ENCODE data around the gene CALHM3.

The CALHM3 gene

GRCh38 chr10:103512166-103512565 lies 33.1 kb upstream of the CALHM3 start:
- H3K27ac ChIP-seq (replicated peaks), result no peak overlapping the region
- no peak overlapping the region for H3K4me3 ChIP-seq (replicated peaks; ENCODE audit: insufficient read depth, low read length)
- TF ChIP-seq, protein P1, sequence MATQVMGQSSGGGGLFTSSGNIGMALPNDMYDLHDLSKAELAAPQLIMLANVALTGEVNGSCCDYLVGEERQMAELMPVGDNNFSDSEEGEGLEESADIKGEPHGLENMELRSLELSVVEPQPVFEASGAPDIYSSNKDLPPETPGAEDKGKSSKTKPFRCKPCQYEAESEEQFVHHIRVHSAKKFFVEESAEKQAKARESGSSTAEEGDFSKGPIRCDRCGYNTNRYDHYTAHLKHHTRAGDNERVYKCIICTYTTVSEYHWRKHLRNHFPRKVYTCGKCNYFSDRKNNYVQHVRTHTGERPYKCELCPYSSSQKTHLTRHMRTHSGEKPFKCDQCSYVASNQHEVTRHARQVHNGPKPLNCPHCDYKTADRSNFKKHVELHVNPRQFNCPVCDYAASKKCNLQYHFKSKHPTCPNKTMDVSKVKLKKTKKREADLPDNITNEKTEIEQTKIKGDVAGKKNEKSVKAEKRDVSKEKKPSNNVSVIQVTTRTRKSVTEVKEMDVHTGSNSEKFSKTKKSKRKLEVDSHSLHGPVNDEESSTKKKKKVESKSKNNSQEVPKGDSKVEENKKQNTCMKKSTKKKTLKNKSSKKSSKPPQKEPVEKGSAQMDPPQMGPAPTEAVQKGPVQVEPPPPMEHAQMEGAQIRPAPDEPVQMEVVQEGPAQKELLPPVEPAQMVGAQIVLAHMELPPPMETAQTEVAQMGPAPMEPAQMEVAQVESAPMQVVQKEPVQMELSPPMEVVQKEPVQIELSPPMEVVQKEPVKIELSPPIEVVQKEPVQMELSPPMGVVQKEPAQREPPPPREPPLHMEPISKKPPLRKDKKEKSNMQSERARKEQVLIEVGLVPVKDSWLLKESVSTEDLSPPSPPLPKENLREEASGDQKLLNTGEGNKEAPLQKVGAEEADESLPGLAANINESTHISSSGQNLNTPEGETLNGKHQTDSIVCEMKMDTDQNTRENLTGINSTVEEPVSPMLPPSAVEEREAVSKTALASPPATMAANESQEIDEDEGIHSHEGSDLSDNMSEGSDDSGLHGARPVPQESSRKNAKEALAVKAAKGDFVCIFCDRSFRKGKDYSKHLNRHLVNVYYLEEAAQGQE (IDR thresholded peaks at IDR 0.05; ENCODE audit: insufficient replicate concordance, low read depth), result no peak
- TF ChIP-seq POLR2AphosphoS5 (IDR thresholded peaks at IDR 0.05; ENCODE audit: low read depth) (no peak), SPI1 (IDR thresholded peaks at IDR 0.05; ENCODE audit: borderline replicate concordance, low read depth) (no peak), GABPA (IDR thresholded peaks at IDR 0.05; ENCODE audit: low read depth) (no peak)
- TF ChIP-seq, protein P2, sequence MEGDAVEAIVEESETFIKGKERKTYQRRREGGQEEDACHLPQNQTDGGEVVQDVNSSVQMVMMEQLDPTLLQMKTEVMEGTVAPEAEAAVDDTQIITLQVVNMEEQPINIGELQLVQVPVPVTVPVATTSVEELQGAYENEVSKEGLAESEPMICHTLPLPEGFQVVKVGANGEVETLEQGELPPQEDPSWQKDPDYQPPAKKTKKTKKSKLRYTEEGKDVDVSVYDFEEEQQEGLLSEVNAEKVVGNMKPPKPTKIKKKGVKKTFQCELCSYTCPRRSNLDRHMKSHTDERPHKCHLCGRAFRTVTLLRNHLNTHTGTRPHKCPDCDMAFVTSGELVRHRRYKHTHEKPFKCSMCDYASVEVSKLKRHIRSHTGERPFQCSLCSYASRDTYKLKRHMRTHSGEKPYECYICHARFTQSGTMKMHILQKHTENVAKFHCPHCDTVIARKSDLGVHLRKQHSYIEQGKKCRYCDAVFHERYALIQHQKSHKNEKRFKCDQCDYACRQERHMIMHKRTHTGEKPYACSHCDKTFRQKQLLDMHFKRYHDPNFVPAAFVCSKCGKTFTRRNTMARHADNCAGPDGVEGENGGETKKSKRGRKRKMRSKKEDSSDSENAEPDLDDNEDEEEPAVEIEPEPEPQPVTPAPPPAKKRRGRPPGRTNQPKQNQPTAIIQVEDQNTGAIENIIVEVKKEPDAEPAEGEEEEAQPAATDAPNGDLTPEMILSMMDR (IDR thresholded peaks at IDR 0.05; ENCODE audit: insufficient read depth, low read length), result no peak
- DNase-seq (ENCODE audit: low read depth in 1 of 2, low spot score in 1 of 2), result no peak
- H3K27me3 ChIP-seq (ENCODE audit: insufficient read depth, poor library complexity, severe bottlenecking), result no peaks in the 10 kb centered on the region

- H3K27ac ChIP-seq (replicated peaks), result no peak overlapping the region
Measured at GRCh38 chr10:103510791-103511752, 32.0 kb upstream of the CALHM3 start.

DNA sequence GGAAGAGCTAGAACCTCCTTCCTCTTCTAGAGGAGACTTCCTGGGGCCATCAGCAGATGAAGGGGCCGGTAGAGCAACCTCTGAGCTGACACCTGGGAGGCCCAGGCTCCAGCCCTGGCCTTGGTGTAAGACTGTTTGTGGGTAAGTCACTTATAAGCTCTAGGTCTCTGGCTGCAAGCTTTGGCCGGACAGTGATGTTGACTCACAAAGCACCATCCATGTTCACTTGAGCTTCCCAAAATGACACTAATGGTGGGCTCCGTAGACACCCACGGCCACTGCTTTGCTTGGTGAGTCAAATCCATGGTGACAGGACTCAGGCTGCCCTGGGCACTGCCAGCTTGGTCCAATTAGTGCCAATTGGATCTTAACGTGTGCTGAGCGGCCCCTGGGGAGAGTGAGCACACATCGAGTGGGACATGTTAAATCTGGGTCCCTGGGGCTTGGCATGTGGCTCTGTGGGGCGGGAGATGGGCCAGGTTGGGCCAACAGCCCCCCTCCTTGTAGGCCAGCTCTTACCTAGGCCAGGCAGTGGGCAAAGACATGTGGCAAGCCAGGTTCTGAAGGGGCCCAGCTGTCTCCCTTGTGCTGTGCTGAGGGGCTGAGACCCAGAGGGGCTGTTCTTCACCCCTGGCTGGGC lies 31.1 kb upstream of the CALHM3 start:
- DNase-seq (ENCODE audit: low read depth in 1 of 2, low spot score in 1 of 2), result no peak
- H3K27me3 ChIP-seq (ENCODE audit: insufficient read depth, poor library complexity, severe bottlenecking), result no peaks in the 10 kb centered on the region
- TF ChIP-seq, protein P1 (IDR thresholded peaks at IDR 0.05; ENCODE audit: insufficient replicate concordance, low read depth), result no peak
- TF ChIP-seq, protein P2 (IDR thresholded peaks at IDR 0.05; ENCODE audit: insufficient read depth, low read length), result no peak
- no peak for TF ChIP-seq GABPA (IDR thresholded peaks at IDR 0.05; ENCODE audit: low read depth)
- no peak for TF ChIP-seq POLR2AphosphoS5 (IDR thresholded peaks at IDR 0.05; ENCODE audit: low read depth)
- TF ChIP-seq SPI1 (IDR thresholded peaks at IDR 0.05; ENCODE audit: borderline replicate concordance, low read depth), result no peak

More at GRCh38 chr10:103510791-103511752, 32.0 kb upstream of the CALHM3 start:
- H3K4me3 ChIP-seq (replicated peaks; ENCODE audit: insufficient read depth, low read length), result no peak overlapping the region
- no peaks in the 10 kb centered on the region for H3K27me3 ChIP-seq (ENCODE audit: insufficient read depth, poor library complexity, severe bottlenecking)
- TF ChIP-seq, protein P1 (IDR thresholded peaks at IDR 0.05; ENCODE audit: insufficient replicate concordance, low read depth), result no peak
- TF ChIP-seq GABPA (IDR thresholded peaks at IDR 0.05; ENCODE audit: low read depth) (no peak), SPI1 (IDR thresholded peaks at IDR 0.05; ENCODE audit: borderline replicate concordance, low read depth) (no peak), POLR2AphosphoS5 (IDR thresholded peaks at IDR 0.05; ENCODE audit: low read depth) (no peak)
- TF ChIP-seq, protein P2 (IDR thresholded peaks at IDR 0.05; ENCODE audit: insufficient read depth, low read length), result no peak
- no peak for DNase-seq (ENCODE audit: low read depth in 1 of 2, low spot score in 1 of 2)

More for the DNA sequence above, 31.1 kb upstream of the CALHM3 start:
- Histone ChIP-seq H3K27ac (replicated peaks) (no peak overlapping the region), H3K4me3 (replicated peaks; ENCODE audit: insufficient read depth, low read length) (no peak overlapping the region)

Data from HL-60 (cell line).